ENCODE results near the gene SMIM9. TPM values are rescaled to one million over a fixed set of nuclear protein-coding genes. Genes with fewer than 3 reads are reported as not detected.
"Not testable (repeated sequence)": the region's sequence is repeated elsewhere in the genome, so short reads cannot be mapped to it uniquely, and the experiment has no call there.

SMIM9 gene
- total RNA-seq = not detected

DNA sequence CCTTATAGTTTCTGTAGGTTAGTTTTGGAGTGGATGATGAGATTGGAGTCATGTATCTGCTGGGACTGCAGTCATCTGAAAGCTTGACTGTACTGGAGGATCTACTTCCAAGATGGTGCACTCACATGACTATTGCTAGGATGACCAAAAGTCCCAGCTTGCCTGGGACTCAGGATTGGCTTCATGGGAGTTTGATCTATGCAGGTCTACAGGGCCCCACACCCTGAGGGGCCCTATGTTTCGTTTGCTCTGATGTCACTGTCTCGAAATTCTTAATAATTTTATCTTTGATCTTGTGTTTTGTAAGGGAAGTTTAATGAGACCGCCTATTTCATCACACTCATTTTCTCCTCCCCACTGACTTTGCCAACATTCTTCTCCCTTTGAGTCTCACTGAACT is at the start of gene SMIM9:
SMIM9 (minus strand) TSS at position 101 of the 400 bp plus-strand sequence. CDS start 3,806 bp downstream, outside the sequence.
- DNase-seq (ENCODE audit: low spot score) = no peak
- no peak for ATAC-seq
- no peak within 1 kb of the TSS for H3K27ac Mint-ChIP-seq
- H3K4me3 Mint-ChIP-seq = no peak within 1 kb of the TSS
- no peaks in the 10 kb centered on the region for H3K9me3 Mint-ChIP-seq
- peaks cover 0 to 5% of the 10 kb centered on the region in 2 donors for H3K4me1 Mint-ChIP-seq (ENCODE audit: low read depth in 2 of 2)
- peaks cover 0 to 6% of the 10 kb centered on the region in 2 donors for H3K27me3 Mint-ChIP-seq
- no peaks in the 10 kb centered on the region for H3K36me3 Mint-ChIP-seq

DNA sequence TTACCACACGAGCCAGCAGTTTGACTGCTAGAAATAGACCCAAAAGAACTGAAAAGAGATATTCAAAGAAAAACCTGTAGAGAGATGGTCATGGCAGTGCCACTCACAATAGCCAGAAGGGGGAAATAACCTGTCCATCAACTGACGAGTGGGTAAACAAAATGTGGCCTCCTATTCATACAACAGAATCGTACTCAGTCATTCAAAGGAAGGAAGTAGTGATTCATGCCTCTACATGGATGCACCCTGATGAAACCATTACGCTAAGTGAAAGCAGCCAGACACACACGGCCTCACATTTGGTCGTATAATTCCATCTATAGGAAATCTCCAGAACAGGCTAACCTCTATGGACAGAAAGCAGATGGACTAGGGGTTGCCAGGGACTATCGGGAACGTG is 49.6 kb upstream of the SMIM9 start:
- not testable (repeated sequence) for H3K27ac Mint-ChIP-seq; H3K4me3 Mint-ChIP-seq; H3K36me3 Mint-ChIP-seq; H3K9me3 Mint-ChIP-seq; H3K4me1 Mint-ChIP-seq (ENCODE audit: low read depth in 2 of 2); H3K27me3 Mint-ChIP-seq; DNase-seq (ENCODE audit: low spot score)
- ATAC-seq = peak in 1 of 2 donors; percentile 56

DNA sequence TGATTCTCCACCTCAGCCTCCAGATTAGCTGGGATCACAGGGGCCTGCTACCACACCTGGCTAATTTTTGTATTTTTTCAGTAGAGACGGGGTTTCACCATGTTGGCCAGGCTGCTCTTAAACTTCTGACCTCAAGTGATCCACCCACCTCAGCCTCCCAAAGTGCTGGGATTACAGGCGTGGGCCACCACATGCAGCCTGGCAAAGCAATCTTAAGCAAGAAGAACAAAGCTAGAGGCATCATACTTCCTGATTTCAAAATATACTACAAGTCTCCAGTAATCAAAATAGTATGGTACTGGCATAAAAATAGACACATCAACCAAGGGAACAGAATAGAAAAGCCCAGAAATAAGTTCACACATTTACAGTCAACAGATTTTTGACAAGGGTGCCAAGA is 38.9 kb upstream of the SMIM9 start:
- no peak for ATAC-seq
- H3K4me3 Mint-ChIP-seq = no peak overlapping the region
- no peaks in the 10 kb centered on the region for H3K4me1 Mint-ChIP-seq (ENCODE audit: low read depth in 2 of 2)
- no peak overlapping the region for H3K27ac Mint-ChIP-seq
- peaks cover 16% of the 10 kb centered on the region for H3K36me3 Mint-ChIP-seq
- no peak for DNase-seq (ENCODE audit: low spot score)
- peaks cover 2% of the 10 kb centered on the region for H3K9me3 Mint-ChIP-seq
- H3K27me3 Mint-ChIP-seq = peaks cover 6 to 7% of the 10 kb centered on the region in 2 donors

DNA sequence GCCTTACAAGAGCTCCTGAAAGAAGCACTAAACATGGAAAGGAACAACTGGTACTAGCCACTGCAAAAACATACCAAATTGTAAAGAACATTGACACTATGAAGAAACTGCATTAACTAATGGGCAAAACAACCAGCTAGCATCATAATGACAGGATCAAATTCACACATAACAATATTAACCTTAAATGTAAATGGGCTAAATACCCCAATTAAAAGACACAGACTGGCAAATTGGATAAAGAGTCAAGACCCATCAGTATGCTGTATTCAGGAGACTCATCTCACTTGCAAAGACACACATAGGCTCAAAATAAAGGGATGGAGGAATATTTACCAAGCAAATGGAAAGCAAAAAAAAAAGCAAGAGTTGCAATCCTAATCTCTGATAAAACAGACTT is 34.1 kb upstream of the SMIM9 start:
- ATAC-seq; H3K27ac Mint-ChIP-seq; H3K4me1 Mint-ChIP-seq (ENCODE audit: low read depth in 2 of 2); H3K4me3 Mint-ChIP-seq; H3K9me3 Mint-ChIP-seq; DNase-seq (ENCODE audit: low spot score): not testable (repeated sequence)
- Mint-ChIP-seq H3K36me3 (peaks cover 22% of the 10 kb centered on the region), H3K27me3 (peaks cover 8 to 16% of the 10 kb centered on the region in 2 donors)

DNA sequence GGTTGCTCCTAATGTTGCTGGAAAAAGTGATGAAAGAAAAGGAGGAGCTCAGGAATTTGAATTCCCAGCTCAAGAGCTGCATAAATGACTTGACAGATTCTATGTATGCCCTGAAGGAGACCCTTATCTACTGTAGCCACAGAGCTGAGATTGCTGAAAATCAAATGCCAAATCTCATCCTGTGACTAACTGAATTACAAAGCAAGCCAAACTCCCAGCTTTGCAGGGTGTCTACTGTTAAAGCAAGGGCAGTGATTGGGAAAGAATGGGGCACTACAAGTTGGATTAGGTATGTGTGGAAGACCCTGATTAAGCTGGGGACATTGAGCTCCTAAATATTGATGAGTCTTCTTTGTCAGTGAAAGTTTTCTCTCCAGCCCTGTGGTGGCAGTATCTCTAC is 20.8 kb upstream of the SMIM9 start:
- peaks cover 2% of the 10 kb centered on the region for H3K9me3 Mint-ChIP-seq
- H3K27me3 Mint-ChIP-seq = peaks cover 0 to 4% of the 10 kb centered on the region in 2 donors
- H3K4me1 Mint-ChIP-seq (ENCODE audit: low read depth in 2 of 2) = no peaks in the 10 kb centered on the region
- ATAC-seq (no peak), DNase-seq (ENCODE audit: low spot score) (no peak)
- H3K27ac Mint-ChIP-seq = no peak overlapping the region
- no peaks in the 10 kb centered on the region for H3K36me3 Mint-ChIP-seq
- H3K4me3 Mint-ChIP-seq = no peak overlapping the region

DNA sequence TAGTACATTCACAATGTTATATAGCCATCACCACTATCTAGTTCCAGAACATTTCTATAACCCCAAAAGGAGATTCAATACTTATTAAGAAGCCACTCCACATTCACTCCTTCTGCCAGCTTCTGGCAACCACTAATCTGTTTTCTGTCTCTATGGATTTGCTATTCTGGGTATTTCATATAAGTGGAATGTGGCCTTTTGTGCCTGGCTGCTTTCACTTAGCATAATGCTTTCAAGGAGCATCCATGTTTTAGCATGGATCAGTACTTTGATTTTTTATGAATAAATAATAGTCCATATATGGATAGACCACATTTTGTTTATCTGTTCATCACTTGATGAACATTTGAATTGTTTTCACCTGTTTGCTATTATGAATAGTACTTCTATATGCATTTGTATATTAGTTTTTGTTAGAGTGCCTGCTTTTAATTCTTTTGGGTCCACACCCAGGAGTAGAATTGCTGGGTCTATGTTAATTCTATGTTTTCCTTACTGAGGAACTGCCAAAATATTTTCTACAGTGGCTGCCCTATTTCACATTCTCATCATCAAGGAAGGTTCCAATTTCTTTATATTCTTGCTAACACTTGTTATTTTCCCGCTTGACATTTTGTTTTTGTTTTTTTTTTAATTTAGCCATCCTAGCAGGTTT is 16.6 kb upstream of the SMIM9 start:
- Mint-ChIP-seq H3K9me3 (peaks cover 2% of the 10 kb centered on the region), H3K4me3 (no peak overlapping the region), H3K27me3 (peaks cover 0 to 6% of the 10 kb centered on the region in 2 donors), H3K27ac (no peak overlapping the region), H3K4me1 (ENCODE audit: low read depth in 2 of 2) (no peaks in the 10 kb centered on the region), H3K36me3 (no peaks in the 10 kb centered on the region)
- DNase-seq (ENCODE audit: low spot score) (no peak), ATAC-seq (no peak)

DNA sequence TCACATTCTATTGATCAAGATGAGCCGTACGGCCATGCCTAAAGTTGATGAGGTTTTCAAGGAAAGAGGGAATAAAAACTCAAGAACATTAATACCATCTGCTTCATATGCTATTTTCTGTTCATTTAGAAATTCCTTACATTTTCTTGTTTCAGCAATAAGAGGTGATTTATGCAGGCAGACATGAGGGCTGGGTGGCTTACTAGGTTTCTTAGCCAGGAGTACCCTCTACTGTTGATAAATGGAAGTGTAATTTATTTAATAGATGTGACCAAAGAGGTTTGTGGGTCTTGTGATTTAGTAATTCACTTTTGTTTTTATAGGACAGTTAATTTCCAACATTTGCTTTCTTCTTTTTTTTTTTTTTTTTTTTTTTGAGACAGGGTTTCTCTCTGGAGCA is 6.4 kb upstream of the SMIM9 start:
- ATAC-seq (peak in 1 of 2 donors; percentile 72), DNase-seq (ENCODE audit: low spot score) (no peak)
- no peak overlapping the region for H3K4me3 Mint-ChIP-seq
- no peaks in the 10 kb centered on the region for H3K9me3 Mint-ChIP-seq
- peaks cover 0 to 9% of the 10 kb centered on the region in 2 donors for H3K27me3 Mint-ChIP-seq
- no peak overlapping the region for H3K27ac Mint-ChIP-seq
- H3K36me3 Mint-ChIP-seq = no peaks in the 10 kb centered on the region
- H3K4me1 Mint-ChIP-seq (ENCODE audit: low read depth in 2 of 2) = no peaks in the 10 kb centered on the region

DNA sequence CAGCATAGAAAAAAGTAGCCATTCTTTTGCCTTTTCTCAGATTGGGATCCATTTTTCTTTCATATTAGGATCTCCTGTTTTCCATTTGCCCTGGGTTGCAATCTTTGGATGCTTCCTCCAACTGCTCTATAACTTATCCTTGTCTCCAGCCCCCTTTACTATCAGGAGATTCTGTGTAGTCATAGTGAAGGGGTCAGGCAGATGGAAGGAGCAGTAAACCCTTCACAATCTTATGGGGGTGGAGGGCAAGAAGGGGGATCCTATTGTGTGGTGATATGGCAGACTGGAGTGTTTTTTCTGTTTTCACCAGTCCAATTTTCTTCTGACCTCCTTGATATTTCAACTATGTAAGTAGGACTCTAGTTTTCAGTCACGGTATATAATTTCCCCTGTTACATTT is 1.7 kb upstream of the SMIM9 start:
- no peaks in the 10 kb centered on the region for H3K36me3 Mint-ChIP-seq
- ATAC-seq (no peak), DNase-seq (ENCODE audit: low spot score) (no peak)
- no peaks in the 10 kb centered on the region for H3K9me3 Mint-ChIP-seq
- H3K27me3 Mint-ChIP-seq = peaks cover 0 to 7% of the 10 kb centered on the region in 2 donors
- H3K4me3 Mint-ChIP-seq = no peak overlapping the region
- no peak overlapping the region for H3K27ac Mint-ChIP-seq
- no peaks in the 10 kb centered on the region for H3K4me1 Mint-ChIP-seq (ENCODE audit: low read depth in 2 of 2)

DNA sequence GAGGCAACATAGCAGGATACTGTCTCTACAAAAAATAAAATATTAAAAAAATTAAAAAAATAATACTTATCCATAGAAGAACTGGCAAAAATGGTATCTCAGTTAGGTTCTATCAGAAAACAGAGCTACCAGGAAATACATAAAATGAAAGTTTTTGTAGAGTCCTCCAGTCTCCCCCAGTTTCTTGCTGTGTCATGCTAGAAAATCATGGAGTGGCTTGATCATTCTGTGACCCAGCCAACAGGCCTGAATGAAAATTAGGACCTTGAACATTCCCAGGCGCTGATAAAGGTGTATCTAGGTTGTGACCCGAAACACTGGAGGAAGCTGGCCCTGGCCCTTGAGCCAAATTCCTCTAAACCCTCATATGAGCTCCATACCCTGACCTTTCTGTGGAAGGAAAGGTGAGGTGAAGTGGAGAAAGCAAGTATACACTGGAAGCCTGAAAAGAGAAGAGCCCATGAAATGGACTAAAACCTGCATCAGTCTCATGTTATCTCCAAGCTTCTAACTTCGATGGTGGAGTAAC is 652 bp downstream of the SMIM9 start:
- Mint-ChIP-seq H3K36me3 (no peaks in the 10 kb centered on the region), H3K27me3 (peaks cover 0 to 5% of the 10 kb centered on the region in 2 donors), H3K9me3 (no peaks in the 10 kb centered on the region), H3K27ac (no peak overlapping the region), H3K4me1 (ENCODE audit: low read depth in 2 of 2) (peaks cover 0 to 12% of the 10 kb centered on the region in 2 donors), H3K4me3 (no peak overlapping the region)
- ATAC-seq (no peak), DNase-seq (ENCODE audit: low spot score) (no peak)

DNA sequence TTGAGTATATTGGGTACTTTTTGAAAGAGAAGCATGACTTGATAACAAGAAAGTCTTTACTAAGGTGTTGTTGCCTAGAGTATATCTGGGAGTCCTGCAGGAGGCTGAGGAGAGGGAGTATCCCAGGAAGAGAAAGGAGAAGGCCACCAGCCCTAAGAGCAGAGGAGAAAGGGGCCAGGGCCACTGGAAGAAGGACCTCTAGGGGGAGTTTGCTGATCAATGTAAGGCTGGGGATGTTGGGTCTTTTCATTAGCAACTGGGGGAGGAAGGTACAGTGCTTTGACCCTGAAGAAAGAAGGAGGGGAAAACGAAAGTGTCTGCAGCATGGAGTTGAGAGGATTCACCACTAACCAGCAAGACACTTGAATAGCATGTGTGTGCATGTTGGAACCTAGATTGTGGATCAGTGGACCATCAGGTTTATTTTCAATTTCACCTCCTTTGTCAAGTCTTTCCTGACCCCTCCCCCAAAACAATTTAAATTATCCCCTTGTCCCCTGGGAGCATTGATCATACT is 4.5 kb downstream of the SMIM9 start:
- Mint-ChIP-seq H3K27ac (peak overlapping the region in 1 of 2 donors; percentile 17), H3K4me1 (ENCODE audit: low read depth in 2 of 2) (peaks cover 8 to 12% of the 10 kb centered on the region in 2 donors), H3K9me3 (no peaks in the 10 kb centered on the region), H3K36me3 (no peaks in the 10 kb centered on the region), H3K27me3 (peaks cover 0 to 5% of the 10 kb centered on the region in 2 donors), H3K4me3 (no peak overlapping the region)
- ATAC-seq (no peak), DNase-seq (ENCODE audit: low spot score) (no peak)

DNA sequence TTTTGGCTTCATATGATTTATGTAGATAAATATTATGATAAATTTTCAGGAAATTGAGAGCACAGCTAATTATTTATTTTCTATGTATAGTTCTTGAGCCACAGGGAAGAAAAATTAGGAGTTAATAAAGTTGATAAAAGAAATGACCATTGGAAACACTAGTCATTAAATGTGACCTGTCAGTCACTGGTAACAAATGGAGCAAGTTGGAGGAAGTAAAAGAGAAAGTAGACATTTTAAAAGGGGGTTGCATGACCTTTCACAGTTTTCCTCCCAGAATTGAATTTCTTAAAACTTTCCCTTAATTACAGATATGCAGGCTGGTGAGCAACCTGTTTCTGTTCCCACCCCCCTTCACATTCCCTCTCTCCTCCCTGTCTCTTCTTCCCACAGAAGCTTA is 5.3 kb downstream of the SMIM9 start:
- DNase-seq (ENCODE audit: low spot score) (no peak), ATAC-seq (no peak)
- Mint-ChIP-seq H3K4me3 (no peak overlapping the region), H3K4me1 (ENCODE audit: low read depth in 2 of 2) (peaks cover 8 to 12% of the 10 kb centered on the region in 2 donors), H3K36me3 (no peaks in the 10 kb centered on the region), H3K27me3 (peaks cover 0 to 5% of the 10 kb centered on the region in 2 donors), H3K27ac (no peak overlapping the region), H3K9me3 (no peaks in the 10 kb centered on the region)

DNA sequence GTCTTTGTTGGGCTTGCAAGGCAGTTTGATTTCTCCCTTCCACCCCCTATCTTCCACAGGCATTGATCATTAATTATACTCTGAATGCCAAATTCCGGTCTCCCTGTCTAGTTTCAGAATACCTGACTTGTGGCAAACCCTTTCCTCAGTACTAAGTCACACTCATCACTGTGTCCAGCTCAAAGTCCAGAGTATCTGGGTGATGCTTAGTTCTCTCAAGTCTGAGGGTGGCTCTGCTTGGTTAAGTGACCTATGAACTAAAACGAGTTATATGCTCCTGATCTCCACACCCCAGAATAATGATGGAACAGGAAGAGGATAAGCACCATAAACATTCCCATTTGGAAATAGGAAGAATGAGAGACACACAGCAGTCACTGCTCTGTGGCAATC is 6.5 kb downstream of the SMIM9 start:
- Mint-ChIP-seq H3K27ac (peak overlapping the region; percentile 57 to 69), H3K36me3 (no peaks in the 10 kb centered on the region), H3K9me3 (no peaks in the 10 kb centered on the region), H3K4me3 (peak overlapping the region; percentile 35), H3K27me3 (peaks cover 0 to 5% of the 10 kb centered on the region in 2 donors), H3K4me1 (ENCODE audit: low read depth in 2 of 2) (peaks cover 8 to 12% of the 10 kb centered on the region in 2 donors)
- DNase-seq (ENCODE audit: low spot score) = no peak
- ATAC-seq = no peak

DNA sequence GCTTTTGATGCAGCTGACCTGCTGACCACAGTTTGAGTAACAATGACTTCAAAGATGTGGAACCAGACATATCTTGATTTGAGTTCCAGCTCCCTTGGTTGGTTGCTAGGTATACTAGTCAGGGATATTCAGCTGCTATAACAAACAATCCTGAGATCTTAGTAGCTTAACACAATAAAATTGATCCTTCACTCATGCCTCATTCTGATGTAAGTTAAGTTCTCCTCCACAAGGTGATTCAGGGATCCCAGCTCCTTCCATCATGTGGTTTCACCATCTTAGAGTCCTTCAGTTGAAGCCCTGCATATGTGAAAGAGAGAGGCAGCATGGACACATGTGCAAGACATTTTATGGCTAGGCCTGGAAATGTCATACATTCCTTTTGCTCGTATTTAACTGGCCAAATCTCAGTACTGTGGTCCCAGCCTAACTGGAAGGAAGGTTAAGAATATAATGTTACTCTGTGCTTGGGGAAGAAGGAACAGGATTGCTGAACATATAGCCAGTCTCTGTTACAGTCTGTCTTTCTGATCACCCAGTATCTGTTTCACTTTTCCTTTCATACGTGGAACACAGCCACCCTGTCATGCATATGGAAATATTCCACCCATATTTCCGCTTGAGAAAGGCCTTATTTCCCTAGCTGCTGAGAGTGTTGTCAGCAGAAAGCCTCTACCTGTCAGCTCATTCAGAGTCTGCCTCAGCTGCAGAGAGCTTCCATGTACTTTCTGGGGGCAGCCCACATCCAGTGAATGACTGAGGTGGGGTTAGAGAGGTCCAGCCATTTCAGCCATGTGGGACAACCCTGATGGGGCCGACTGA is 7.1 kb downstream of the SMIM9 start:
- no peak for DNase-seq (ENCODE audit: low spot score)
- H3K9me3 Mint-ChIP-seq = no peaks in the 10 kb centered on the region
- H3K36me3 Mint-ChIP-seq = no peaks in the 10 kb centered on the region
- peaks cover 0 to 5% of the 10 kb centered on the region in 2 donors for H3K27me3 Mint-ChIP-seq
- peak overlapping the region; percentile 35 for H3K4me3 Mint-ChIP-seq
- ATAC-seq = peak; percentile 64 to 68
- peak overlapping the region; percentile 57 to 69 for H3K27ac Mint-ChIP-seq
- H3K4me1 Mint-ChIP-seq (ENCODE audit: low read depth in 2 of 2) = peaks cover 8 to 12% of the 10 kb centered on the region in 2 donors

DNA sequence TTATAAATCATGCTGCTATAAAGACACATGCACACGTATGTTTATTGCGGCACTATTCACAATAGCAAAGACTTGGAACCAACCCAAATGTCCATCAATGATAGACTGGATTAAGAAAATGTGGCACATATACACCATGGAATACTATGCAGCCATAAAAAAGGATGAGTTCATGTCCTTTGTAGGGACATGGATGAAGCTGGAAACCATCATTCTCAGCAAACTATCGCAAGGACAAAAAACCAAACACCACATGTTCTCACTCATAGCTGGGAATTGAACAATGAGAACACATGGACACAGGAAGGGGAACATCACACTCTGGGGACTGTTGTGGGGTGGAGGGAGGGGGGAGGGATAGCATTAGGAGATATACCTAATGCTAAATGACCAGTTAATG is 8.9 kb downstream of the SMIM9 start:
- H3K4me1 Mint-ChIP-seq (ENCODE audit: low read depth in 2 of 2) = peaks cover 8 to 12% of the 10 kb centered on the region in 2 donors
- H3K4me3 Mint-ChIP-seq; H3K27ac Mint-ChIP-seq; H3K36me3 Mint-ChIP-seq; DNase-seq (ENCODE audit: low spot score); H3K27me3 Mint-ChIP-seq; H3K9me3 Mint-ChIP-seq; ATAC-seq: not testable (repeated sequence)

Measured in natural killer cell treated with Interleukin-12 subunit alpha and Interleukin-12 subunit beta and Interleukin-15 and Interleukin-18, amount 100 ng/mL, for 72 hours (primary cell).